ENCODE results near the gene CIB4.

CIB4 gene

GRCh38 chr2:26642429-26642828, 1.3 kb upstream of the CIB4 start:
- DNase-seq (ENCODE audit: low read depth in 2 of 2): no peak

- DNase-seq (ENCODE audit: low read depth in 2 of 2): no peak
These were observed 828 bp downstream of the CIB4 start for GRCh38 chr2:26640331-26640745.

GRCh38 chr2:26639685-26640243, 1.4 kb downstream of the CIB4 start:
- no peak for DNase-seq (ENCODE audit: low read depth in 2 of 2)

- DNase-seq (ENCODE audit: low read depth in 2 of 2): no peak
These were observed 3.3 kb downstream of the CIB4 start for GRCh38 chr2:26637811-26638310.

GRCh38 chr2:26636935-26637334, 4.2 kb downstream of the CIB4 start:
- no peak for DNase-seq (ENCODE audit: low read depth in 2 of 2)

- DNase-seq (ENCODE audit: low read depth in 2 of 2): no peak
These were observed 5.8 kb downstream of the CIB4 start for GRCh38 chr2:26635401-26635800.

- DNase-seq (ENCODE audit: low read depth in 2 of 2): no peak
These were observed 6.4 kb downstream of the CIB4 start for GRCh38 chr2:26634636-26635230.

- no peak for DNase-seq (ENCODE audit: low read depth in 2 of 2)
These were observed 7.1 kb downstream of the CIB4 start for GRCh38 chr2:26633993-26634595.

- DNase-seq (ENCODE audit: low read depth in 2 of 2): no peak
These were observed 7.7 kb downstream of the CIB4 start for GRCh38 chr2:26633351-26633945.

GRCh38 chr2:26632624-26633185, 8.5 kb downstream of the CIB4 start:
- DNase-seq (ENCODE audit: low read depth in 2 of 2): no peak

- DNase-seq (ENCODE audit: low read depth in 2 of 2): no peak
These were observed 9.6 kb downstream of the CIB4 start for GRCh38 chr2:26631401-26632170.

- no peak for DNase-seq (ENCODE audit: low read depth in 2 of 2)
These were observed 10.4 kb downstream of the CIB4 start for GRCh38 chr2:26630669-26631360.

GRCh38 chr2:26630235-26630634, 10.9 kb downstream of the CIB4 start:
- no peak for DNase-seq (ENCODE audit: low read depth in 2 of 2)

- DNase-seq (ENCODE audit: low read depth in 2 of 2): no peak
These were observed 11.4 kb downstream of the CIB4 start for GRCh38 chr2:26629751-26630150.

GRCh38 chr2:26629346-26629630, 11.9 kb downstream of the CIB4 start:
- no peak for DNase-seq (ENCODE audit: low read depth in 2 of 2)

GRCh38 chr2:26628561-26629345, 12.4 kb downstream of the CIB4 start:
- DNase-seq (ENCODE audit: low read depth in 2 of 2): no peak

- DNase-seq (ENCODE audit: low read depth in 2 of 2): no peak
These were observed 13.6 kb downstream of the CIB4 start for GRCh38 chr2:26627350-26628105.

GRCh38 chr2:26626606-26627005, 14.6 kb downstream of the CIB4 start:
- no peak for DNase-seq (ENCODE audit: low read depth in 2 of 2)

- no peak for DNase-seq (ENCODE audit: low read depth in 2 of 2)
These were observed 17.3 kb downstream of the CIB4 start for GRCh38 chr2:26623541-26624495.

All from stimulated activated CD8-positive, alpha-beta memory T cell treated with anti-CD3 and anti-CD28 coated beads, Interleukin-15, amount 100 ng/mL, for 48 hours (primary cell).